ENCODE data around the gene GEMIN5. TPM values are rescaled to one million over a fixed set of nuclear protein-coding genes. Genes with fewer than 3 reads are reported as not detected.

Gene GEMIN5
- total and polyA plus RNA-seq, 2 of the 13 experiments (the other 11 are each of a cell fraction or from before 2014, with no cell fraction given): 6.6 to 28.6 TPM

DNA sequence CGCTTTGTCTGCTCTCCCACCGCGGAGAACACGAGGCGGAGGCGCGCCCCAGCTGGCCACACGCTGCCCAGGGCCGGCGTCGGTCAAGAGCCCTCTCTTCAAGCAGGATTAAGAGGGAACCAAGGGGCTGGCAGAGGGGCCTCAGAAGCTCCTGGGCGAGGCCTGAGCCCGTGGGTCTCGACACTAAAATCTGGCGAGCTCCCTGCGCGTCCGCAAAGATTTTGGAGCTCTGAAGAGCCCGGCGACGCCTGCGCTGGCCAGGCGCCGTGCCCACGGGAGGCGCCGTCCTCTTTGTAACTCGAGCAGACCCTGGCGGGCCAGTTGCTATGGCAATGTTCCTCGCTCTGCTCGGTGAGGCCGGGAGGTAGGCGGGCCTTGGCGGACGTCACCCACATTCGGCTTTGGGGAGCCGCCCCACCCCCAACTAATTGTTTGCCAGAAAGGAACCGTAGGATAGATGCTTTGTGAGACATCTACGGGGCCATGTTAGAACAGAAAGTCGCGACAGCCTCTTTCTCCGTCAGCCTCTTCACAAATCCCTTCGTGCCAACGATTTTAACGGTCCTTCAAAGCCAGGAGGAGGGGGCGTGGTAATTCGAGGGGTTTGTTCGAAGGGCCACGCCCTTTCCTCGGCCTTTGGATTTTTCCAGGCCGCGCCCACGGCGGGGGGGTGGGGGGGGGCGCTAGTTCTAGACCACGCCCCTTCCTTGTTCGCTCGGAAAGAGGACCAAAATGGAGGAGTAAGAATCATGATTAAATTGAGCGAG lies 80.3 kb downstream of the GEMIN5 start (continued):
- peak; percentile 56 for TF ChIP-seq ASH2L (IDR thresholded peaks at IDR 0.05; ENCODE audit: insufficient read length, low read depth, low read length)
- no peak for TF ChIP-seq ZNF496 (CRISPR knock-in tag; IDR thresholded peaks at IDR 0.05; ENCODE audit: insufficient replicate concordance)
- no peak for TF ChIP-seq HNRNPH1 (optimal IDR thresholded peaks at IDR 0.05; ENCODE audit: low read depth, low read length)
- no peak for TF ChIP-seq U2AF1 (optimal IDR thresholded peaks at IDR 0.05; ENCODE audit: low read depth, low read length)
- no peak for TF ChIP-seq ZNF556 (CRISPR knock-in tag; IDR thresholded peaks at IDR 0.05; ENCODE audit: borderline replicate concordance)
- TF ChIP-seq, protein P1, sequence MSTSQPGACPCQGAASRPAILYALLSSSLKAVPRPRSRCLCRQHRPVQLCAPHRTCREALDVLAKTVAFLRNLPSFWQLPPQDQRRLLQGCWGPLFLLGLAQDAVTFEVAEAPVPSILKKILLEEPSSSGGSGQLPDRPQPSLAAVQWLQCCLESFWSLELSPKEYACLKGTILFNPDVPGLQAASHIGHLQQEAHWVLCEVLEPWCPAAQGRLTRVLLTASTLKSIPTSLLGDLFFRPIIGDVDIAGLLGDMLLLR (CRISPR knock-in tag; IDR thresholded peaks at IDR 0.05): peak; percentile 81
- TF ChIP-seq PPARG (CRISPR knock-in tag; conservative IDR thresholded peaks at IDR 0.05): no peak
- peak; percentile 58; the same call in 1 of the 2 replicates for TF ChIP-seq HES4 (CRISPR knock-in tag; IDR thresholded peaks at IDR 0.05; ENCODE audit: borderline replicate concordance)
- peak; percentile 61; the same call in 1 of the 2 replicates for TF ChIP-seq ZBTB20 (CRISPR knock-in tag; IDR thresholded peaks at IDR 0.05; ENCODE audit: borderline replicate concordance, low read depth)
- TF ChIP-seq, protein P2, sequence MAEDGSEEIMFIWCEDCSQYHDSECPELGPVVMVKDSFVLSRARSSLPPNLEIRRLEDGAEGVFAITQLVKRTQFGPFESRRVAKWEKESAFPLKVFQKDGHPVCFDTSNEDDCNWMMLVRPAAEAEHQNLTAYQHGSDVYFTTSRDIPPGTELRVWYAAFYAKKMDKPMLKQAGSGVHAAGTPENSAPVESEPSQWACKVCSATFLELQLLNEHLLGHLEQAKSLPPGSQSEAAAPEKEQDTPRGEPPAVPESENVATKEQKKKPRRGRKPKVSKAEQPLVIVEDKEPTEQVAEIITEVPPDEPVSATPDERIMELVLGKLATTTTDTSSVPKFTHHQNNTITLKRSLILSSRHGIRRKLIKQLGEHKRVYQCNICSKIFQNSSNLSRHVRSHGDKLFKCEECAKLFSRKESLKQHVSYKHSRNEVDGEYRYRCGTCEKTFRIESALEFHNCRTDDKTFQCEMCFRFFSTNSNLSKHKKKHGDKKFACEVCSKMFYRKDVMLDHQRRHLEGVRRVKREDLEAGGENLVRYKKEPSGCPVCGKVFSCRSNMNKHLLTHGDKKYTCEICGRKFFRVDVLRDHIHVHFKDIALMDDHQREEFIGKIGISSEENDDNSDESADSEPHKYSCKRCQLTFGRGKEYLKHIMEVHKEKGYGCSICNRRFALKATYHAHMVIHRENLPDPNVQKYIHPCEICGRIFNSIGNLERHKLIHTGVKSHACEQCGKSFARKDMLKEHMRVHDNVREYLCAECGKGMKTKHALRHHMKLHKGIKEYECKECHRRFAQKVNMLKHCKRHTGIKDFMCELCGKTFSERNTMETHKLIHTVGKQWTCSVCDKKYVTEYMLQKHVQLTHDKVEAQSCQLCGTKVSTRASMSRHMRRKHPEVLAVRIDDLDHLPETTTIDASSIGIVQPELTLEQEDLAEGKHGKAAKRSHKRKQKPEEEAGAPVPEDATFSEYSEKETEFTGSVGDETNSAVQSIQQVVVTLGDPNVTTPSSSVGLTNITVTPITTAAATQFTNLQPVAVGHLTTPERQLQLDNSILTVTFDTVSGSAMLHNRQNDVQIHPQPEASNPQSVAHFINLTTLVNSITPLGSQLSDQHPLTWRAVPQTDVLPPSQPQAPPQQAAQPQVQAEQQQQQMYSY (CRISPR knock-in tag; IDR thresholded peaks at IDR 0.05): peak; percentile 58; the same call in 1 of the 2 replicates
- TF ChIP-seq ZKSCAN5 (CRISPR knock-in tag; IDR thresholded peaks at IDR 0.05): no peak
- peak; percentile 37; the same call in 1 of the 2 replicates for TF ChIP-seq ZNF12 (CRISPR knock-in tag; IDR thresholded peaks at IDR 0.05)
- no peak for TF ChIP-seq CENPT (CRISPR knock-in tag; IDR thresholded peaks at IDR 0.05; ENCODE audit: low read depth)
- TF ChIP-seq MEIS2 (CRISPR knock-in tag; IDR thresholded peaks at IDR 0.05): peak; percentile 68
- peak; percentile 51 for TF ChIP-seq POLR2G (IDR thresholded peaks at IDR 0.05; ENCODE audit: low read depth, low read length)
- TF ChIP-seq HNRNPUL1 (IDR thresholded peaks at IDR 0.05; ENCODE audit: low read depth, low read length): no peak
- no peak; the same call in 1 of the 2 replicates for TF ChIP-seq ZNF441 (CRISPR knock-in tag; IDR thresholded peaks at IDR 0.05; ENCODE audit: borderline replicate concordance)
- peak; percentile 84; the same call in 1 of the 2 replicates for TF ChIP-seq SIX1 (CRISPR knock-in tag; IDR thresholded peaks at IDR 0.05; ENCODE audit: borderline replicate concordance)
- peak; percentile 39 for TF ChIP-seq PHF8 (CRISPR knock-in tag; IDR thresholded peaks at IDR 0.05)
- TF ChIP-seq ZNF558 (CRISPR knock-in tag; IDR thresholded peaks at IDR 0.05; ENCODE audit: borderline replicate concordance): peak; percentile 43; the same call in 1 of the 2 replicates
- no peak for TF ChIP-seq ZNF225 (CRISPR knock-in tag; IDR thresholded peaks at IDR 0.05)
- TF ChIP-seq NFE2 (CRISPR knock-in tag; IDR thresholded peaks at IDR 0.05): no peak

Data from HepG2 (cell line).